Epithelial cell of prostate (primary cell): Measurements from ENCODE around the gene AP1M1.

Source experiments
- DNase-seq: peaks from one replicate; pipeline ENCODE4 v3.0.0-alpha.2; 2011; ENCODE audit warnings: low read depth, low spot score
- H3K27ac ChIP-seq: fragments of 450-650 bp; 2 replicates; pipeline ENCODE4 v1.5.1; 2017; ENCODE audit warnings: mild to moderate bottlenecking

AP1M1 gene

DNA sequence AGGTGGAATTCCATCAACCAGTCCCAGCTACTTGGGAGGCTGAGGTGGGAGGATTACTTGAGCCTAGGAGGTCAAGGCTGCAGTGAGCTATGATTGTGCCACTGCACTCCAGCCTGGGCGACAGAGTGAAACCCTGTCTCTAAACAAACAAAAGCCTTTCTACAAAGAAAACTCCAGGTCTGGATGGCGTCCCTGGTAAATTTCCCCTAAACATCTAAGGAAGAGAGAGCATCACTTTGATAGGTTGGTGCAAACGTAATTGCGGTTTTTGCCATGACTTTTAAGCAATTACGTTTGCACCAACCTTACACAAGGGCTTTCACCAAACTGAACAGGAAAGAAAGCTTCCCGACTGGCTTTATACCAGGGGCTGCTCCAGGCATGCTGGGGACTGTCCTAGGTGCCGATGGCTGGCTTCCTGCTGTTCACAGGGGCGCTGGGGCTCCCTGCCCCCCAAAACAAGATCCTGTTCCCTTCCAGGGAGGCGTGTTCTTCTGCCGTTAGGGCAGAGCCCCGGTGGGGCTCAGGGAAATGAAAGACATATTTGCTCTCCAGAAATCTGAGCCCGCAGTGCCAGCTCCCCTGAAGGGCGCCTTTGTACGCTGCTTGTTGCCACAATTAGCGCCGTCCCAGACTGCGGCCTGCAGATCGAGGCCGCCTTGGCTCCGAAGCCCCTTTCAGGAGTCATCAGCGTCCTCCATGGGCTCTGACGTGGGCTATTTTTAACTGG is 88.2 kb downstream of the AP1M1 start:
- no peak for DNase-seq
- no peak overlapping the region for H3K27ac ChIP-seq

DNA sequence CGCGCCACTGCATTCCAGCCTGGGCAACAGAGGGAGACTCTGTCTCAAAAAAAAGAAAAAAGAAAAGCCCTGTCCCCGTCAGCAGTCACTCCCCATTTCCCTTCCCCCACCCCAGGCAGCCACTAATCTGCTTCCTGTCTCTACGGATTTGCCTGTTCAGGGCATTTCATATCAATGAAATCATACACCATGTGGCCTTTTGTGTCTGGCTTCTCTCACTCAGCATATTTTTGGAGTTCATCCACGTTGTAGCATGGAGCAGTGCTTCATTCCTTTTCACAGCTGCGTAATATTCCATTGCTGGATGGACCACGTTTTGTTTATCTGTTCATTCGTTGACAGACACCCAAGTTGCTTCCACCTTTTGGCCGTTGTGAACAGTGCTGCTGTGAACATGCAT is 90.8 kb downstream of the AP1M1 start:
- DNase-seq = no peak
- no peak overlapping the region for H3K27ac ChIP-seq

DNA sequence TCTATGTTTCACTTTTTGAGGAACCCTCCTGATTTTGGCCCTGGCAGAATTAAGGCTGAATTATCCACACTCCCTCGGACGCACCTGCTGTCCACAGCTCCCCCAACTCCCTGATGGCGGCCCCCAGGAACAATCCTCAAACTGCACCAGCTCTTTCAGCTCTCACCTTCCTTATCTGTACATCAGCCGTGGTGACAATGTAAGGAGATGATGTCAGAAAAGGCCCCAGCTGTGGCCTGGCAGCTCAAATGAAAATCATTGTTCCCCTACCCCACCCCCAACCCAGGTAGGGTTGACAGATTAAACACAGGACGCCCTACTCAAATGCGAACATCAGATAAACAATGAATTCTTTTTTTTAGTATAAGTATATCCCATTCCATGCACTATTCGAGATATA is 91.9 kb downstream of the AP1M1 start:
- no peak overlapping the region for H3K27ac ChIP-seq
- DNase-seq = no peak

GRCh38 chr19:16290692-16291091 is 93.0 kb downstream of the AP1M1 start:
- no peak for DNase-seq
- no peak overlapping the region for H3K27ac ChIP-seq

DNA sequence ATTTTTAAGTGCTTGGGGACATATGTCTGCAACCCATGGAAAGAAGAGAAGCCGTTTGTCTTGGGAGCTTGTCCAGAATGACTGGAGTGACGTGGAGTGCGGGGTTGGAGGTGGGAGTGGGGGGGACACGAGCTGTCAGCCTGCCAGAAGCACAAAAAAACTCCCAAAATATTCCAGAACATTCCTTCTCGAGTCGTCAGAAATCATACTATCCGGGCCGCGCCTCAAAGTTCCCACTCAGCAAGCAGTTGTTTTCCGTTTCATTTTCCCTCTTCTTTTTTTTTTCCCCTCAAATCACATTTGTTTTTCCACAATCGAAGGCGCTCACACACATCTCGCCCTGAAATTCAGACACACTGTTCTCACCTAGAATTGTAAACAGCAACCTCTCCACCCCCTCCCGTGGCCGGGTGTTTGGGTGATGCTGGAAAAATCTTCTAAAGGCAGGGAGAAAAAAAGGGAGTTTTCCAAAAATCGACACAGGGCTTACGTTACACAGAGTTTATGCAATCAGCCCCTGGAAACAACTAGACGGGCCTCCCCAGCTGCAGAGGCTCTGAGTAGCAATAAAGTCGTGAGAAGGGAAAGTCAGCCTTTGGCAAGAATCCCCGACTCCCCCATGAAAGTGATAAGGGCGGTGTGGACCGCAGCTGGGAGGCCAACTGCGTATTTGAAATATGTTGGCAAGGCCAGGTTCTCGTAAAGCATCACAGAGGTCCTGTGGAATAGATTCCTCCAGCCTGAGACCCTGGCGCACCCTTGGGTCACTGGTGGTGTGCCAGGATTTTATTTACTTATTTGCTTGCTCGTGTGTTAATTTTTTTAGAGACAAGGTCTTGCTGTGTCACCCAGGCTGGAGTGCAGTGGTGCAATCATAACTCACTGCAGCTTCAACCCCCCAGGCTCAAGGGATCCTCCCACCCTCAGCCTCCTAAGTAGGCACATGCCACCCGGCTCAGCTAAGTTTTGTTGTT is 95.7 kb downstream of the AP1M1 start:
- DNase-seq = no peak
- H3K27ac ChIP-seq = no peak overlapping the region

DNA sequence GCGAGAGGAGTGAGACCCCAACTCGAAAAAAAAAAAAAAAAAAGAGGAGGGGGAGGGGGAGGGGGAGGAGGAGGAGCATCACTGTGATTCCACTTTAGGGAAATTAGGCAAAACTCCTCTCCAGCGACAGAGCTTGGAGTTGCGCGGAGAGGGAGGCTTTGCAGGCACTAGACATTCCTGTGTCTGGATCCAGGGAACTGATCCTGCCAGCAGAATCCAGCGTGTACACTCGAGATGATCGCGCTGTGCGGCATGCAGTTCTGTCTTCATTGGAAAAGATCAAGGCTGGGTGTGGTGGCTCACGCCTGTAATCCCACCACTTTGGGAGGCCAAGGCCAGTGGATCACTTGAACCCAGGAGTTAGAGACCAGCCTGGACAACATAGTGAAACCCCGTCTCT is 97.3 kb downstream of the AP1M1 start:
- DNase-seq = no peak
- no peak overlapping the region for H3K27ac ChIP-seq
